ENCODE data around the gene DDX3X.
"Not testable (repeated sequence)": the region's sequence is repeated elsewhere in the genome, so short reads cannot be mapped to it uniquely, and the experiment has no call there.

The DDX3X gene

GRCh38 chrX:41333744-41334362 is at the start of gene DDX3X:
DDX3X (plus strand) TSS chrX:41334162; CDS start chrX:41334253, 91 bp downstream.
- DNase-seq (ENCODE audit: low read depth), result peak; percentile 57

GRCh38 chrX:41285928-41286327 is 48.0 kb upstream of the DDX3X start:
- DNase-seq (ENCODE audit: low read depth), result not testable (repeated sequence)

GRCh38 chrX:41288641-41289040 is 45.3 kb upstream of the DDX3X start:
- no peak for DNase-seq (ENCODE audit: low read depth)

GRCh38 chrX:41289095-41289494 is 44.9 kb upstream of the DDX3X start:
- no peak for DNase-seq (ENCODE audit: low read depth)

DNA sequence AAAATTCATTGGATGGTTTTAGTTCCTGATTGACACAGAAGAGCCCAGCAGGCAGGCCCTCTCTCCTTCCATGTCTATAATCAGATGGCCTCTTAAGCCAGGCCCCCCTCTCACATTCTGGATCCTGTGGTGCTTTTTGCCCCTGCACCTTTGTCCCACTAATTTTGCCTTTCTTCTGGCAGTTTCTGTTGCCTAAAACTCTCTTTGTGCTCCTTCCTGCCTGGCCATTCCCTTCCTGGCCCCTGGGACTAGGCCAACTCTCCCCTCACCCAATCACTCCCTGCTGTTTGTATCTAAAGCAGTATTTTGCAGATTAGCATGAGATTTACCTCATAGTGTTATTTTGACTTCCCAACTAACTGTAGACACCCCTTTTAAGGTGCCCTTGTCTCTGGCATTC is 42.7 kb upstream of the DDX3X start:
- no peak for DNase-seq (ENCODE audit: low read depth)

DNA sequence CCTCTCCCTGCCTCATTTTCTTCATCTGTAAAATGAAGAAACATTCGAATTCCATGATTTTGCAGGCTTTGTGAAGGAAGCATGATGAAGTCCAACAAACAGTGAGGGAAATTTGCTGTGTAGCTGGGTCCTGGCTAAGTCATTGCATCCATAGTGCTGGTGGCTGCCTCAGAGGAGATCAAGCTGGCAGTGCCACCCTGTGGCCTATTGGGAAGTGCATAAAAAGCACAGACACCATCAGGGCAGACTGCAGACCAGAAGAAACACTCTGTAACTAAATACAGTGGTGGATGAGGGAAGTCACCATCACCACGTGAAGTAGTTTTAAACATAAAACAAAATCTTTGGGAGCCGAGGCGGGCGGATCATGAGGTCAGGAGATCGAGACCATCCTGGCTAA is 40.7 kb upstream of the DDX3X start:
- DNase-seq (ENCODE audit: low read depth), result no peak

GRCh38 chrX:41300758-41301437 is 33.1 kb upstream of the DDX3X start:
- DNase-seq (ENCODE audit: low read depth), result no peak

- DNase-seq (ENCODE audit: low read depth), result no peak
Observed at GRCh38 chrX:41301438-41301824, 32.5 kb upstream of the DDX3X start.

DNA sequence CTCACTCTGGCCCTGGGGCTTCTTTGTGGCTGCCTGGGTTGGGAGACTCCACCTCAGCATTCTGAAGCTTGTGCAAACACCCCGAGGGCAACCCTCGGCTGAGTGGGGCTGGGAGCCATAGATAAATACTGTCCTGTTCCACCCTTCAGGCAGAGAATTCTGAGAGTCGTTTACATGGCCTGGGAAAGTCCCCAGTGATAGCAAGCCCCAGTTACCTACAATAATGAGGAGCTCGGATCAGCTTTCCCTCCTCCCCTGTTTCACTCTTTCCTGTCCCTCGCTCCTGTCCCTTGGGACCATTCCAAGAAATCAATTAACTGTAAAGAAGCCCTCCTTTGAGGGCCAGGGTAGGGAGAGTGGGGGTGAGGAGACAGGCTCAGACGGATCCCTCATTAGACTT is 31.6 kb upstream of the DDX3X start:
- DNase-seq (ENCODE audit: low read depth), result no peak

GRCh38 chrX:41303013-41303412 is 30.9 kb upstream of the DDX3X start:
- DNase-seq (ENCODE audit: low read depth), result no peak

- DNase-seq (ENCODE audit: low read depth), result no peak
Observed at GRCh38 chrX:41304178-41304577, 29.8 kb upstream of the DDX3X start.

DNA sequence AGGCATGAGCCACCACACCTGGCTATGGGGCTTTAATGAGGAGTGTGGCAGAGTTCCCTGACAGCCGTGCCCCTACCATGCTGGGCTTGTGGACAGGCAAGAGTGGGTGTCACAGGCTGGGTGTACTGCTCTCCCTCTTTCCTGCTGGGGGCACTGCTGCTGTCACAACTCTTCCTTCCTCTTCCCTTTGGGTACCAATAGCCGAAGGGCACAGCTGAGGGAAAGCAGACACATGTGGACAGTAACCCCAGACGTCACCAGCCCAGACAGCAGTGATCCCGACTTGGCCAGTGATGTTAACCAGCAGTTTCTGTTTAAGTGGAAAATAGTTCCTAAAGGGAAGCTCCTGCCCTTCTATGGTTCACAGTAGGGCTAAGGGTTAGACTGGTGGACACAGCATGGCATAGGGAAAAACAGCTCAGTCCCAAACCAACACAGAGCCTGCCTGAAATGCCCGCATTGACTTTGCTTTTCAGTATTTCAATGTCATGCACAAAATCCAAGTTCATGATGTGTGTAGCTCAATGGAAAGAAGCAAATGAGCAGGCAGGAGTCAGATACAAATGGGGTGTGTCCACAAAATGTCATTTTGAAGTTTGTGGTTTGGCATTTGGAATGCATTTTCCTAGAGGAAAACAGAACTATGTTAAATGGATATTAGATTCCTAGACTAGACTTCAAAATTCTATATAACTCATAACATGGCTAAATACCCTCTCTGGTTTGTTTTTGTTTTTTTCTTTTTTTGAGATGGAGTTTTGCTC is 24.9 kb upstream of the DDX3X start:
- no peak for DNase-seq (ENCODE audit: low read depth)

GRCh38 chrX:41312786-41313185 is 21.2 kb upstream of the DDX3X start:
- no peak for DNase-seq (ENCODE audit: low read depth)

- DNase-seq (ENCODE audit: low read depth), result no peak
Observed at GRCh38 chrX:41313419-41313818, 20.5 kb upstream of the DDX3X start.

GRCh38 chrX:41314204-41314603 is 19.8 kb upstream of the DDX3X start:
- DNase-seq (ENCODE audit: low read depth), result no peak

DNA sequence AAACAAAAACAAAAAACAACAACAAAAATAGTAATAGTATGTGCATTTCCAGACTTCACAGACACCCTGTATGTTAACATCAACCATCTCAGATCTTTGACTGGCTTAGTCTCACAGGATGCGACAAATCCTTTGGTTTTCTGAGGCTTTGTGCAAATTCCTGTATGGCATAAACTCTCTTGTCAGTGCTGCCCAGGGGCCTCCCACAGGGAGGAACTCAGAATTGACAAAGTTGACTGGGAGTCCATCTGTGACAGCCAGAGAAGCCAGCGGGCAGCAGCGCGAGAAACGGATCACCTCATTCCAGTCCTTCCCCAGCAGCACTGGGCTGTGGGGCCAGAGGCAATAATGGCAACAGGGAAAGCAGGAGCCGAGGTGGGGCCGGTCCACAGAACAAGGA is 19.1 kb upstream of the DDX3X start:
- no peak for DNase-seq (ENCODE audit: low read depth)

DNA sequence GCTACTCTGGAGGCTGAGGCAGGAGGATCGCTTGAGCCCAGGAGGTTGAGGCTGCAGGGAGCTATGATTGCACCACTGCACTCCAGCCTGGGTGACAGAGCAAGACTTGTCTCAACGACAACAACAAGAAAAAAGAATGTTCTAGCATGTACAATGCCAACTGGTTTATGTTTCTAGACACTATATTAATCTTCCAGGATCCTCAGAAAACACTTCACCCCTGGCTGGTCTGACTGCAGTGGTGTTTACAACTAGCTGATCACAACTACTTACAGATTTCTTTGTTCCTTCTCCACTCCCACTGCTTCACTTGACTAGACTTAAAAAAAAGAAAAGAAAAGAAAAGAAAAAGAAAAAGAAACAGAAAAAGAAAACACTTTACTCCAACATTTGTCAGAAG is 17.7 kb upstream of the DDX3X start:
- not testable (repeated sequence) for DNase-seq (ENCODE audit: low read depth)

DNA sequence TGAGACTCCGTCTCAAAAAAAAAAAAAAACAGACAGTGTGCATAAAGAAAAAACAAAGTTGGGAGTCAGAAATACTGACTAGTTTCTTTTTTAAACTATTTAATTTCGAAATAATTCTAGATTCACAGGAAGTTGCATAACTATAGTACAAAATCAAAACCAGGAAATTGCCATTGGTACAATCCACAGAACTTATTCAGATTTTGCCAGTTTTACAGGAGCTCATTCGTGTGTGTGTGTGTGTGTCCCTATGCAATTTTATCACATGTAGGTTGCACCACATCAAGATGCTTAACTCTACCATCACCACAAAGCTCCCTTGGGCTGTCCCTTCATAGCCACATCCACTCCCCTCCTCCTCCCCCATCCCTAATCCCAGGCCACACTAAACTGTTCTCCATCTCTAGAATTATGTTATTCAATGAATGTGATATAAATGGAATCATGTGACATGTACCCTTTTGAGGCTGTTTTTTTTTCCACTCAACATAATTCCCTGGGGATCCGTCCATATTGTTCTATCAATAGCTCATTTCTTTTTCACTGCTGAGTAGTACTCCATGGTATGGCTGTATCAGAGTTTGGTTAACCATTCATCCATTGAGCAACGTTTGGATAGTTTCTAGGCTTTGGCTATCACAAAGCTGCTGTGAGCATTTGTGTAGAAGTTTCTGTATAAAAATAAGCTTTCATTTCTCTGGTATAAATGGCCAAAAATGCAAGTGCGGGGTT is 16.3 kb upstream of the DDX3X start:
- DNase-seq (ENCODE audit: low read depth), result no peak

GRCh38 chrX:41320393-41320792 is 13.6 kb upstream of the DDX3X start:
- no peak for DNase-seq (ENCODE audit: low read depth)

DNA sequence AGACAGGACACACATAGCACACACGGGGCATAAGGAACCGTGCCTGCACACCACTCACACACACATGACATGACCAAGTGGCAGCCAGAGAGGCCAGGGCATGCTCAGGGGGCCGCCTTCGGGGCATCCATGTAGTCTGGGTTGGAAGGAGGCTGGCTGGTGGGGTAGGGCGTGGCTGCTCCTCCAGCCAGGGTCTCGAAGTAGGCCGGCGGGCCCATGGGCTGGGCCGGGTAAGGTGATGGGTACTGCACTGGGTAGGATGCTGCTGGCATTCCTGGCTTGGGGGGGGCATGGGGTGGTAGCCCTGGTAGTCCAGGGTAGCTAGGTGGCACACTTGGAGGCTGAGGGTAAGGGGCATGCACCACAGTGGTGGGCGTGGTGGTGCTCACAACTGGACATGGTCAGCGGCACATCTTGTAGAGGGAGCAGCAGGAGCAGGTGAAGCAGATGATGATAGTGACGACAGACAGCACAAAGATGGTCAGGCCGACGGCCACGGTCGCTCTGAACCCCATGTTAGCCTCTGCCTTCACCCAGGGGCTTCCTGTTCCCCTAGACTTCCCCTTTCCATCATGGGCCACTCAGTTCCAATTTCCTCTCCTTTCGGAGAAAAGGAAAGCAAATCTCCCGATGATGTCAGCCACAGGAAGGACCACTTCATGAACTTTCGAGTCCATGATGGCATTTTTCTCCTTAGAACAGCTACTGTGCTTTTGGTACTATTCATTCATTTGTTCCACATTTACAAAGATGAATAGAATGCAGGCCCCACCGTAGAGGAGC is 10.9 kb upstream of the DDX3X start:
- no peak for DNase-seq (ENCODE audit: low read depth)

GRCh38 chrX:41326431-41326830 is 7.5 kb upstream of the DDX3X start:
- DNase-seq (ENCODE audit: low read depth), result no peak

- no peak for DNase-seq (ENCODE audit: low read depth)
Observed at GRCh38 chrX:41327341-41327740, 6.6 kb upstream of the DDX3X start.
